Keratinocyte (primary cell): Measurements from ENCODE around the gene SOX5.

Experiments
- CTCF ChIP-seq, 3 experiments: IDR thresholded peaks in 1 of 3; conservative IDR thresholded peaks in 1 of 3; optimal IDR thresholded peaks in 1 of 3; 2 replicates in 2 of 3; 3 replicates in 1 of 3; pipeline versions ENCODE3 to v1.5.1; 2011; ENCODE audit warnings: low read length in 3 of 3, mild to moderate bottlenecking in 3 of 3, moderate library complexity in 2 of 3, control low read depth in 1 of 3, inconsistent platforms in 1 of 3; ENCODE audit not compliant: insufficient read depth in 2 of 3; ENCODE audit errors: extremely low read depth in 1 of 3
- EZH2 ChIP-seq: IDR thresholded peaks from one replicate; pipeline ENCODE4 v1.6.1; 2012; ENCODE audit warnings: inconsistent platforms, mild to moderate bottlenecking, low read length, moderate library complexity

GRCh38 chr12:23657598-23657997, 291.9 kb downstream of the SOX5 start:
- TF ChIP-seq CTCF (optimal IDR thresholded peaks at IDR 0.05 in 1 of 3, IDR thresholded peaks at IDR 0.05 in 1 of 3, conservative IDR thresholded peaks at IDR 0.05 in 1 of 3; ENCODE audit: extremely low read depth in 1 of 3, insufficient read depth in 2 of 3, low read length in 3 of 3) (no peak), EZH2 (no peak)
